ENCODE data around the gene MAP4. TPM values are rescaled to one million over a fixed set of nuclear protein-coding genes. Genes with fewer than 3 reads are reported as not detected.

The MAP4 gene
- total and polyA plus RNA-seq, 2 of the 13 experiments (the other 11 are each of a cell fraction or from before 2014, with no cell fraction given): 33.1 to 38.7 TPM

DNA sequence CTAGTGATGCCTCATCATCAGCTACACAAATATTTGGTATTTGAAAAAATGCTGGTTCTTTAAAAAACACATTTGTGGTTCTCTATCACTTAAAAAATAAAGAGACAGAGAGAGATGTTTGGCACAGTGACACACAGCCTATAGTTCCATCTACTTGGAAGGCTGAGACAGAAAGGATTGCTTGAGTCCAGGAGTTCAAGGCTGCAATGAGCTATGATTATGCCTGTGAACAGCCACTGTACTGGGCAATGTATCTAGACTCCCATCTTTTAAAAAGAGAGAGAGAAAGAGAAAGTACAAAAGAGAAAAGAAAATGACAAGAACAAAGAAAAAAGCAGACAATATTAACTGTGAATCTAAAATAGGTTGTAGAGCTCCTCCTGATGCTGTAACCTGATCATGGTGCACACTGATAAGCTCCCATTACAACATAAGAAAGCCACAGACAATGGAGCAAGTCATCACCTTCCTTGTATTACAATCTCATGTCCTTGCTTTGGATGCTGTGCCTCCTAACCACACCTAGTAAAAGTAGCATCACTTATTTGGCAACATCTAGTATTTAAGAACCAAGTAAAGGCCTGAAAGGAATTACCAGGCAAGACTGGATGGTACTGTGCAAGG, 31.7 kb upstream of the MAP4 start:
- Histone ChIP-seq H3K9me3 (ENCODE audit: low read length) (no peaks in the 10 kb centered on the region), H3K4me1 (ENCODE audit: insufficient read depth, low read length) (peaks cover 20% of the 10 kb centered on the region), H3K4me3 (replicated peaks in 1 of 3; ENCODE audit: insufficient read depth in 1 of 3, low read depth in 2 of 3, low read length in 3 of 3) (no peak overlapping the region), H3K4me2 (ENCODE audit: low read depth, low read length) (no peak overlapping the region), H3K79me2 (ENCODE audit: insufficient read depth, low read length) (peaks cover 51% of the 10 kb centered on the region), H3K36me3 (replicated peaks in 1 of 2; ENCODE audit: control insufficient read depth in 1 of 2, insufficient read depth in 2 of 2, low read length in 2 of 2) (peaks cover 0 to 11% of the 10 kb centered on the region in 2 experiments; a peak in 1 of 5 replicates), H3K27me3 (ENCODE audit: control insufficient read depth in 1 of 2, insufficient read depth in 2 of 2, low read length in 2 of 2) (no peaks in the 10 kb centered on the region), H2AFZ (ENCODE audit: low read length) (no peak overlapping the region), H3K27ac (ENCODE audit: extremely low read length, insufficient read depth, low read length) (peak overlapping the region; percentile 31), H4K20me1 (ENCODE audit: insufficient read depth, low read length) (peaks cover 3% of the 10 kb centered on the region; the same call in 1 of the 2 replicates), H3K9ac (ENCODE audit: insufficient read depth, low read depth, low read length) (no peak overlapping the region)
- ChIA-PET CTCF (ENCODE audit: low intra/inter-chr PET ratio, low total read pairs) (no interaction called here), POLR2A (interaction anchor here (0.5 to 1.7 kb wide), 2 partner anchors 8 to 75 kb away, joined by 3 to 5 read pairs; no protein-coding TSS in a partner anchor)
- ATAC-seq (peak; percentile 55), DNase-seq (ENCODE audit: low spot score) (peak; percentile 44), FAIRE-seq (no peak)
- intact Hi-C loops (cut with micrococcal nuclease; ENCODE audit: unreplicated experiment) (loop anchor here (2.0 kb wide), 1 partner anchor 103 kb away; no protein-coding TSS in a partner anchor), in situ Hi-C loops (cut with HindIII; ENCODE audit: extremely low pct_ligation_motif_present, low pct_unique_long_range_greater_than_20kb) (no loop called here)
- no TSS peak for BruUV-seq (replicated peaks)
- no peak for TF ChIP-seq HIVEP1 (CRISPR knock-in tag; IDR thresholded peaks at IDR 0.05)
- TF ChIP-seq IKZF1 (IDR thresholded peaks at IDR 0.05): no peak
- peak; percentile 68; the same call in 1 of the 2 replicates for TF ChIP-seq SIX1 (CRISPR knock-in tag; IDR thresholded peaks at IDR 0.05; ENCODE audit: borderline replicate concordance)
- no peak for TF ChIP-seq ZNF256 (CRISPR knock-in tag; conservative IDR thresholded peaks at IDR 0.05)
- TF ChIP-seq ZNF24 (IDR thresholded peaks at IDR 0.05): no peak
- no peak for TF ChIP-seq CEBPB (IDR thresholded peaks at IDR 0.05; ENCODE audit: borderline replicate concordance, low read depth, low read length)
- TF ChIP-seq SIX4 (CRISPR knock-in tag; IDR thresholded peaks at IDR 0.05): peak; percentile 70; the same call in 1 of the 2 replicates
- no peak for TF ChIP-seq CREM (IDR thresholded peaks at IDR 0.05)
- no peak for TF ChIP-seq CREM (CRISPR knock-in tag; IDR thresholded peaks at IDR 0.05)
- TF ChIP-seq, protein P1, sequence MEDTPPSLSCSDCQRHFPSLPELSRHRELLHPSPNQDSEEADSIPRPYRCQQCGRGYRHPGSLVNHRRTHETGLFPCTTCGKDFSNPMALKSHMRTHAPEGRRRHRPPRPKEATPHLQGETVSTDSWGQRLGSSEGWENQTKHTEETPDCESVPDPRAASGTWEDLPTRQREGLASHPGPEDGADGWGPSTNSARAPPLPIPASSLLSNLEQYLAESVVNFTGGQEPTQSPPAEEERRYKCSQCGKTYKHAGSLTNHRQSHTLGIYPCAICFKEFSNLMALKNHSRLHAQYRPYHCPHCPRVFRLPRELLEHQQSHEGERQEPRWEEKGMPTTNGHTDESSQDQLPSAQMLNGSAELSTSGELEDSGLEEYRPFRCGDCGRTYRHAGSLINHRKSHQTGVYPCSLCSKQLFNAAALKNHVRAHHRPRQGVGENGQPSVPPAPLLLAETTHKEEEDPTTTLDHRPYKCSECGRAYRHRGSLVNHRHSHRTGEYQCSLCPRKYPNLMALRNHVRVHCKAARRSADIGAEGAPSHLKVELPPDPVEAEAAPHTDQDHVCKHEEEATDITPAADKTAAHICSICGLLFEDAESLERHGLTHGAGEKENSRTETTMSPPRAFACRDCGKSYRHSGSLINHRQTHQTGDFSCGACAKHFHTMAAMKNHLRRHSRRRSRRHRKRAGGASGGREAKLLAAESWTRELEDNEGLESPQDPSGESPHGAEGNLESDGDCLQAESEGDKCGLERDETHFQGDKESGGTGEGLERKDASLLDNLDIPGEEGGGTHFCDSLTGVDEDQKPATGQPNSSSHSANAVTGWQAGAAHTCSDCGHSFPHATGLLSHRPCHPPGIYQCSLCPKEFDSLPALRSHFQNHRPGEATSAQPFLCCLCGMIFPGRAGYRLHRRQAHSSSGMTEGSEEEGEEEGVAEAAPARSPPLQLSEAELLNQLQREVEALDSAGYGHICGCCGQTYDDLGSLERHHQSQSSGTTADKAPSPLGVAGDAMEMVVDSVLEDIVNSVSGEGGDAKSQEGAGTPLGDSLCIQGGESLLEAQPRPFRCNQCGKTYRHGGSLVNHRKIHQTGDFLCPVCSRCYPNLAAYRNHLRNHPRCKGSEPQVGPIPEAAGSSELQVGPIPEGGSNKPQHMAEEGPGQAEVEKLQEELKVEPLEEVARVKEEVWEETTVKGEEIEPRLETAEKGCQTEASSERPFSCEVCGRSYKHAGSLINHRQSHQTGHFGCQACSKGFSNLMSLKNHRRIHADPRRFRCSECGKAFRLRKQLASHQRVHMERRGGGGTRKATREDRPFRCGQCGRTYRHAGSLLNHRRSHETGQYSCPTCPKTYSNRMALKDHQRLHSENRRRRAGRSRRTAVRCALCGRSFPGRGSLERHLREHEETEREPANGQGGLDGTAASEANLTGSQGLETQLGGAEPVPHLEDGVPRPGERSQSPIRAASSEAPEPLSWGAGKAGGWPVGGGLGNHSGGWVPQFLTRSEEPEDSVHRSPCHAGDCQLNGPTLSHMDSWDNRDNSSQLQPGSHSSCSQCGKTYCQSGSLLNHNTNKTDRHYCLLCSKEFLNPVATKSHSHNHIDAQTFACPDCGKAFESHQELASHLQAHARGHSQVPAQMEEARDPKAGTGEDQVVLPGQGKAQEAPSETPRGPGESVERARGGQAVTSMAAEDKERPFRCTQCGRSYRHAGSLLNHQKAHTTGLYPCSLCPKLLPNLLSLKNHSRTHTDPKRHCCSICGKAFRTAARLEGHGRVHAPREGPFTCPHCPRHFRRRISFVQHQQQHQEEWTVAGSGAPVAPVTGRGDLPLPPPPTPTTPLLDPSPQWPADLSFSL (CRISPR knock-in tag; IDR thresholded peaks at IDR 0.05): no peak
- TF ChIP-seq ZNF550 (CRISPR knock-in tag; IDR thresholded peaks at IDR 0.05; ENCODE audit: borderline replicate concordance): no peak
- TF ChIP-seq SOX5 (CRISPR knock-in tag; IDR thresholded peaks at IDR 0.05; ENCODE audit: borderline replicate concordance): peak; percentile 26; the same call in 1 of the 2 replicates
- no peak for TF ChIP-seq ZNF251 (CRISPR knock-in tag; IDR thresholded peaks at IDR 0.05)
- no peak for TF ChIP-seq GLI4 (CRISPR knock-in tag; IDR thresholded peaks at IDR 0.05; ENCODE audit: borderline replicate concordance)
- 0 out of 2 replicates have a peak, but pooled peaks have one; percentile 40 for TF ChIP-seq HNF4A (CRISPR knock-in tag; IDR thresholded peaks at IDR 0.05)
- TF ChIP-seq ZNF121 (CRISPR knock-in tag; IDR thresholded peaks at IDR 0.05): peak; percentile 96
- no peak for TF ChIP-seq ZNF10 (CRISPR knock-in tag; IDR thresholded peaks at IDR 0.05; ENCODE audit: borderline replicate concordance, low read depth)
- TF ChIP-seq SOX13 (IDR thresholded peaks at IDR 0.05): no peak
- TF ChIP-seq SOX13 (CRISPR knock-in tag; conservative IDR thresholded peaks at IDR 0.05 in 1 of 2, IDR thresholded peaks at IDR 0.05 in 1 of 2): peak in 1 of 2 experiments; percentile 74; a peak in 2 of 4 replicates
- no peak for TF ChIP-seq SOX6 (IDR thresholded peaks at IDR 0.05)
- 0 out of 2 replicates have a peak, but pooled peaks have one; percentile 26 for TF ChIP-seq SOX6 (CRISPR knock-in tag; IDR thresholded peaks at IDR 0.05)
